ENCODE measurements around the gene TNFRSF13B.
"Not testable (repeated sequence)": the region's sequence is repeated elsewhere in the genome, so short reads cannot be mapped to it uniquely, and the experiment has no call there.

TNFRSF13B gene

GRCh38 chr17:16923097-16923903 is 48.6 kb downstream of the TNFRSF13B start:
- Histone ChIP-seq H3K9ac (ENCODE audit: low read length) (no peak overlapping the region), H3K4me3 (ENCODE audit: low read length) (no peak overlapping the region), H3K4me1 (ENCODE audit: control insufficient read depth, insufficient read depth, low read length) (no peaks in the 10 kb centered on the region), H3K27me3 (ENCODE audit: control insufficient read depth, insufficient read depth, low read length) (no peaks in the 10 kb centered on the region), H3K9me3 (ENCODE audit: control insufficient read depth, low read length) (no peaks in the 10 kb centered on the region), H3K36me3 (ENCODE audit: control insufficient read depth, insufficient read depth, low read length) (no peaks in the 10 kb centered on the region)

DNA sequence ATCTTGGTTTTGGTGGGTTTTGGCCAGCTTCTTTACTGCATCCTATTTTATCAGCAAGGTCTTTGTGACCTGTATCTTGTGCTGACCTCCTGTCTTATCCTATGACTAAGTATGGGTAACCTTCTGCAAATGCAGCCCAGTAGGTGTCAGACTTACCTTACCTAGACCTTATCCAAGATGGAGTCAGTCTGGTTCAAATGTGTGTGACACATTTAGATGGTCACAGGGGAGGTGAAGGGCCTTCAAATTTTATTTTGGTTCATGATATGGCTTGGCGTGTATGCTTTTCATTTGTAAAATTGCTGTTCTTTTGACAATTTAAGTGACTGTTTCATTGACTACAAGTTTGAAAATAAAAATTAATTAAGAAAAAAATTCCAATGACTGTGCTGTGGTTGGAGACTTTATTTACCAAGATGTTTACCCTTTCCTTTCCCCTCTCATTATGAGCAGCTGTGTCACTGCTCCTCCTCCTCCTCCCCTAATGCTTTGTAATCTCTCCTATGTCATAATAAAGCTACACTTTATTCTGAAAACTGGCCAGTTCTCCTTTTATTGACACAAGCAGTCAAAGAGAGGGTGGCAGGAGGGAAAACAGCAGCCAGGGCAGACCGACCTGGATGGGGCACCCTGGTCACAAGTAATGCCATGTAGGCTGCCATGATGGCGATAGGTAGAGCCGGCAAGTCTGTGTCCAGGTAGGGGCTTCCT is 49.4 kb downstream of the TNFRSF13B start:
- Histone ChIP-seq H3K9ac (ENCODE audit: low read length) (no peak overlapping the region), H3K4me3 (ENCODE audit: low read length) (no peak overlapping the region), H3K4me1 (ENCODE audit: control insufficient read depth, insufficient read depth, low read length) (no peaks in the 10 kb centered on the region), H3K27me3 (ENCODE audit: control insufficient read depth, insufficient read depth, low read length) (no peaks in the 10 kb centered on the region), H3K36me3 (ENCODE audit: control insufficient read depth, insufficient read depth, low read length) (no peaks in the 10 kb centered on the region), H3K9me3 (ENCODE audit: control insufficient read depth, low read length) (no peaks in the 10 kb centered on the region)

GRCh38 chr17:16921451-16921850 is 50.5 kb downstream of the TNFRSF13B start:
- not testable (repeated sequence) for H3K4me1 ChIP-seq (ENCODE audit: control insufficient read depth, insufficient read depth, low read length); H3K9ac ChIP-seq (ENCODE audit: low read length); H3K9me3 ChIP-seq (ENCODE audit: control insufficient read depth, low read length)

GRCh38 chr17:16920628-16921020 is 51.3 kb downstream of the TNFRSF13B start:
- Histone ChIP-seq H3K36me3 (ENCODE audit: control insufficient read depth, insufficient read depth, low read length) (no peaks in the 10 kb centered on the region), H3K9me3 (ENCODE audit: control insufficient read depth, low read length) (no peaks in the 10 kb centered on the region), H3K4me3 (ENCODE audit: low read length) (no peak overlapping the region), H3K9ac (ENCODE audit: low read length) (no peak overlapping the region), H3K4me1 (ENCODE audit: control insufficient read depth, insufficient read depth, low read length) (no peaks in the 10 kb centered on the region), H3K27me3 (ENCODE audit: control insufficient read depth, insufficient read depth, low read length) (no peaks in the 10 kb centered on the region)

More at GRCh38 chr17:16921451-16921850, 50.5 kb downstream of the TNFRSF13B start:
- not testable (repeated sequence) for H3K4me3 ChIP-seq (ENCODE audit: low read length); H3K27me3 ChIP-seq (ENCODE audit: control insufficient read depth, insufficient read depth, low read length); H3K36me3 ChIP-seq (ENCODE audit: control insufficient read depth, insufficient read depth, low read length)

- Histone ChIP-seq H3K4me1 (ENCODE audit: control insufficient read depth, insufficient read depth, low read length) (no peaks in the 10 kb centered on the region), H3K9ac (ENCODE audit: low read length) (no peak overlapping the region)
Observed at GRCh38 chr17:16919663-16920627, 52.0 kb downstream of the TNFRSF13B start.

GRCh38 chr17:16918443-16918842 is 53.5 kb downstream of the TNFRSF13B start:
- Histone ChIP-seq H3K9ac (ENCODE audit: low read length) (no peak overlapping the region), H3K36me3 (ENCODE audit: control insufficient read depth, insufficient read depth, low read length) (no peaks in the 10 kb centered on the region), H3K27me3 (ENCODE audit: control insufficient read depth, insufficient read depth, low read length) (no peaks in the 10 kb centered on the region), H3K9me3 (ENCODE audit: control insufficient read depth, low read length) (no peaks in the 10 kb centered on the region), H3K4me3 (ENCODE audit: low read length) (no peak overlapping the region), H3K4me1 (ENCODE audit: control insufficient read depth, insufficient read depth, low read length) (no peaks in the 10 kb centered on the region)

More at GRCh38 chr17:16919663-16920627, 52.0 kb downstream of the TNFRSF13B start:
- H3K36me3 ChIP-seq (ENCODE audit: control insufficient read depth, insufficient read depth, low read length) = no peaks in the 10 kb centered on the region
- H3K9me3 ChIP-seq (ENCODE audit: control insufficient read depth, low read length) = no peaks in the 10 kb centered on the region
- no peaks in the 10 kb centered on the region for H3K27me3 ChIP-seq (ENCODE audit: control insufficient read depth, insufficient read depth, low read length)
- H3K4me3 ChIP-seq (ENCODE audit: low read length) = no peak overlapping the region

DNA sequence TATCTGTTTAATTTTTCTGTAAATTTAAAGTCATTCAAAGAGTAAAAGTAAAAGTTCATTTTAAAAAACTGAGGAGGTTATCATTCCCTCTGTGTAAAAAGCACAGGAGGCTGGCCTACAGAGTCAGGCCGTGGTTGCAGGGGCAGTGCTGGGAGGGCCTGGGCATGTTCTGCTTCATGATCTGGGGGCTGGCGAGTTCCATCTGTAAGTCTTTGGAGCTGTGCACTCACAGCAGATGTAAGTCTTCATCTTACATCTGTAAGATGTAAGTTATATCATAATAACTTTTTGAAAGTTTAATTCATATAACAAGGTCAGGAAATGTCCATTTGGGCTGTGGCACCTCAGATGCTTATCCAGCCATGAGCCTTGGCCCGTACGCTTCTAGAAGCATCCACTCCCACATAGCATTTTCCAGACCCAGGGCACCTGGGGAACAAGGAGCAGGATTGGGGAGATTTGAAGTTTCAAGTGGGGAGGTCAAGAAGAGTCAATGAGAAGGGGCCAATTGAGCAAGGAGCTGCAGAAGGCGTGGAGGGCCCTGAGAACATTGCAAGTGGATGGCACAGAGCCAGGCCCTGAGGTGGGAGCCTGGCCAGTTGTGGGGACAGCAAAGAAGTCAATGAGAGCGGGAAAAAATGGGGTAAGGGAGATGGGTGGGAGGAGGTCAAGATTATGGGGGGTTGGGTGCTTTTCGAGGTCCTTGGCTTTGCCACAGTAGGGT is 54.1 kb downstream of the TNFRSF13B start:
- H3K4me1 ChIP-seq (ENCODE audit: control insufficient read depth, insufficient read depth, low read length) = no peaks in the 10 kb centered on the region
- H3K4me3 ChIP-seq (ENCODE audit: low read length) = no peak overlapping the region
- H3K36me3 ChIP-seq (ENCODE audit: control insufficient read depth, insufficient read depth, low read length) = no peaks in the 10 kb centered on the region
- no peaks in the 10 kb centered on the region for H3K9me3 ChIP-seq (ENCODE audit: control insufficient read depth, low read length)
- no peak overlapping the region for H3K9ac ChIP-seq (ENCODE audit: low read length)
- no peaks in the 10 kb centered on the region for H3K27me3 ChIP-seq (ENCODE audit: control insufficient read depth, insufficient read depth, low read length)

GRCh38 chr17:16916557-16916920 is 55.4 kb downstream of the TNFRSF13B start:
- H3K9me3 ChIP-seq (ENCODE audit: control insufficient read depth, low read length) = no peaks in the 10 kb centered on the region
- H3K27me3 ChIP-seq (ENCODE audit: control insufficient read depth, insufficient read depth, low read length) = no peaks in the 10 kb centered on the region
- no peak overlapping the region for H3K9ac ChIP-seq (ENCODE audit: low read length)
- H3K36me3 ChIP-seq (ENCODE audit: control insufficient read depth, insufficient read depth, low read length) = no peaks in the 10 kb centered on the region
- H3K4me1 ChIP-seq (ENCODE audit: control insufficient read depth, insufficient read depth, low read length) = no peaks in the 10 kb centered on the region
- no peak overlapping the region for H3K4me3 ChIP-seq (ENCODE audit: low read length)

DNA sequence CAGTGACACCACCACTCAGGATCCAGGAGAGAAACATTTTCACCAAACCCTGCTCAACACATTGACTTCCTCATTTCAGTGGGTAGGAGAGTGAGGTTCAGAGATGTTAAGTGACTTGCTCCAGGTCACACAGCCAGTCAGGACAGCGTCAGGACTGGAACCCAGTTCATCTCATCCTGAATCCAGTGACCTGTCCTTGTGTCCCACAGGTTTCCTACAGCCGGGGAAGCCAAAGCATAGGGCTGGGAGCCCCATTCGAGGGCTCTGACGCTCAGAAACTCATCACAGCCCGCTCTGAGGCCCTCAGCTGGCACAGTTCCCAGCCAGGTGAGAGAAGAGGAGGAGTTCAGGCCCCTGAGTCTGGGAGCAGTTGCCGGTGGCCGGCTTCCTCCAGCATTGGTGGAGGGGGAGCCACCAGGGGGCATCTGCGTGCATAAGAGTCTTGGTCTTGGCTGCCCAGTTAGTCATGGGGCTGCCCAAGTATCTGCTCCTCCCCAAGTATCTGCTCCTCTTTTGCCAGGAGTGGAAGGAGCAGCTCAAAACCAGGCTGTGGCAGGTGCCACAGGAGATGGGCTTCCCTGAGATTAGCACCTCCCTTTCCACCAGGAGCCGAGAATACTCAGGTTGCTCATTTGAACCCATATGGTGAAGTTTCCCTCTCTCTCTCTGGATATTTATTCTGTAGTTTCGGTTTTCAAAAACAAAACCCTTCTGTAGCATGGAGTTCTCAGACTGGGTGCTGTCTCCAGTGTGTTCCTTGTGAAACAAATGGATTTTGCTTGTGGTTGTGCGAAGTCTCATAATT is 56.0 kb downstream of the TNFRSF13B start:
- no peak overlapping the region for H3K9ac ChIP-seq (ENCODE audit: low read length)
- no peak overlapping the region for H3K4me3 ChIP-seq (ENCODE audit: low read length)
- H3K27me3 ChIP-seq (ENCODE audit: control insufficient read depth, insufficient read depth, low read length) = no peaks in the 10 kb centered on the region
- H3K4me1 ChIP-seq (ENCODE audit: control insufficient read depth, insufficient read depth, low read length) = no peaks in the 10 kb centered on the region
- H3K36me3 ChIP-seq (ENCODE audit: control insufficient read depth, insufficient read depth, low read length) = no peaks in the 10 kb centered on the region
- H3K9me3 ChIP-seq (ENCODE audit: control insufficient read depth, low read length) = no peaks in the 10 kb centered on the region

DNA sequence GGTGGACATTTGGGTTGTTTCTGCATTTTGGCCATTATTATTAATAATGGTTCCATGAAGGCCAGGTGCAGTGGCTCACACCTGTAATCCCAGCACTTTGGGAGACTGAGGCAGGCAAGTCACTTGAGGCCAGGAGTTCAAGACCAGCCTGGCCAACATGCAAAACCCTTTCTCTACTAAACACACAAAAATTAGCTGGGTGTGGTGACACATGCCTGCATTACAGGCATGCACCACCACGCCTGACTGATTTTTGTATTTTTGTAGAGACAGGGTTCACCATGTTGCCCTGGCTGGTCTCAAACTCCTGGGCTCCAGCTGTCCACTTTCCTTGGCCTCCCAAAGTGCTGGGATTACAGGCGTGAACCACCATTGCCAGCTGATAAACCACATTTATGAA is 58.5 kb downstream of the TNFRSF13B start:
- H3K4me3 ChIP-seq (ENCODE audit: low read length) = no peak overlapping the region
- no peaks in the 10 kb centered on the region for H3K9me3 ChIP-seq (ENCODE audit: control insufficient read depth, low read length)
- no peaks in the 10 kb centered on the region for H3K4me1 ChIP-seq (ENCODE audit: control insufficient read depth, insufficient read depth, low read length)
- H3K36me3 ChIP-seq (ENCODE audit: control insufficient read depth, insufficient read depth, low read length) = no peaks in the 10 kb centered on the region
- H3K9ac ChIP-seq (ENCODE audit: low read length) = no peak overlapping the region
- no peaks in the 10 kb centered on the region for H3K27me3 ChIP-seq (ENCODE audit: control insufficient read depth, insufficient read depth, low read length)

Data from mucosa of stomach (tissue), 1 donor.